Muscle of leg (tissue), 11 donors: Measurements from ENCODE around the gene TCOF1. TPM values are rescaled to one million over a fixed set of nuclear protein-coding genes. Genes with fewer than 3 reads are reported as not detected.
"Not testable (repeated sequence)": the region's sequence is repeated elsewhere in the genome, so short reads cannot be mapped to it uniquely, and the experiment has no call there.

Source experiments
- DNase-seq: peaks from one replicate; pipeline ENCODE4 v3.0.0; 2013
- H3K27ac ChIP-seq: one replicate; pipeline ENCODE4 v1.5.1; 2013; ENCODE audit warnings: mild to moderate bottlenecking, low read length, control low read depth
- H3K27me3 ChIP-seq: one replicate; pipeline ENCODE4 v1.6.1; 2013; ENCODE audit warnings: low read length; ENCODE audit not compliant: control insufficient read depth, insufficient read depth
- H3K36me3 ChIP-seq: one replicate; pipeline ENCODE4 v1.6.1; 2013; ENCODE audit warnings: low read length; ENCODE audit not compliant: control insufficient read depth, insufficient read depth
- H3K4me1 ChIP-seq: one replicate; pipeline ENCODE4 v1.6.1; 2013; ENCODE audit warnings: low read length; ENCODE audit not compliant: control insufficient read depth, insufficient read depth
- H3K4me3 ChIP-seq: one replicate; pipeline ENCODE4 v1.5.1; 2013; ENCODE audit warnings: low read length, control low read depth
- H3K9me3 ChIP-seq: replicated peaks from 2 replicates; pipeline ENCODE4 v1.6.1; 2013; ENCODE audit warnings: low read depth, low read length; ENCODE audit not compliant: control insufficient read depth
- WGBS: methylation state at CpG from one replicate; pipeline ENCODE4 v1.1.5; 2013; ENCODE audit warnings: missing lambda C conversion rate; ENCODE audit not compliant: insufficient coverage; 5-methylcytosine and 5-hydroxymethylcytosine counted together
- polyA plus RNA-seq, 8 donors: library from polyadenylated mRNA; unstranded; fragments of 120-200 nt; gene quantifications; one replicate each; pipeline versions ENCODE4 v1.2.1 to v1.2.3, GENCODE V29; 2013; ENCODE audit warnings: inconsistent platforms in 1 of 8, low replicate concordance in 1 of 8; ENCODE audit not compliant: insufficient read length in 8 of 8, insufficient read depth in 1 of 8
- total RNA-seq: library from RNA; stranded (reverse); fragments of 120-200 nt; gene quantifications from one replicate; pipeline ENCODE4 v1.2.4, GENCODE V29; 2013

TCOF1 gene
- total and polyA plus RNA-seq, 9 donors, result 12.6 to 26.1 (median 22.5) TPM

GRCh38 chr5:150409638-150410523 lies 52.4 kb downstream of the TCOF1 start:
- Histone ChIP-seq H3K4me3 (peak overlapping the region; percentile 33), H3K36me3 (peaks cover 6% of the 10 kb centered on the region), H3K27ac (peak overlapping the region; percentile 92), H3K9me3 (no peaks in the 10 kb centered on the region), H3K4me1 (peaks cover 19% of the 10 kb centered on the region), H3K27me3 (peaks cover 3% of the 10 kb centered on the region)
- 15% methylated on average over 8 of the region's 15 CpGs for WGBS
- peak; percentile 93 for DNase-seq

- Histone ChIP-seq H3K4me3 (peak overlapping the region; percentile 46), H3K4me1 (peaks cover 19% of the 10 kb centered on the region), H3K27ac (peak overlapping the region; percentile 92), H3K9me3 (no peaks in the 10 kb centered on the region), H3K27me3 (peaks cover 3% of the 10 kb centered on the region), H3K36me3 (no peaks in the 10 kb centered on the region)
- peak; percentile 93 for DNase-seq
- no CpG with 5 or more reads among the region's 4 CpGs for WGBS
Observed at GRCh38 chr5:150410524-150411244, 53.2 kb downstream of the TCOF1 start.

- Histone ChIP-seq H3K9me3 (no peaks in the 10 kb centered on the region), H3K36me3 (no peaks in the 10 kb centered on the region), H3K27me3 (peaks cover 3% of the 10 kb centered on the region), H3K27ac (peak overlapping the region; percentile 92), H3K4me3 (peak overlapping the region; percentile 46), H3K4me1 (peaks cover 19% of the 10 kb centered on the region)
- DNase-seq, result peak; percentile 37
- WGBS, result 95% methylated on average over 2 of the region's 5 CpGs
Observed at GRCh38 chr5:150411245-150411979, 53.9 kb downstream of the TCOF1 start.

- peaks cover 19% of the 10 kb centered on the region for H3K4me1 ChIP-seq
- H3K9me3 ChIP-seq, result no peaks in the 10 kb centered on the region
- DNase-seq, result peak; percentile 81
- H3K27me3 ChIP-seq, result peaks cover 3% of the 10 kb centered on the region
- H3K4me3 ChIP-seq, result peak within 1 kb of the TSS; percentile 46
- H3K36me3 ChIP-seq, result no peaks in the 10 kb centered on the region
- peak within 1 kb of the TSS; percentile 92 for H3K27ac ChIP-seq
- 15% methylated on average over 14 of the region's 20 CpGs for WGBS
Observed at GRCh38 chr5:150412319-150413175, 55.0 kb downstream of the TCOF1 start, which contains the start of gene CD74. TSS of gene CD74 (minus strand) at chr5:150412910. CDS start at chr5:150412749, 161 bp downstream.

GRCh38 chr5:150413176-150413901 lies 55.8 kb downstream of the TCOF1 start:
- H3K4me3 ChIP-seq, result no peak overlapping the region
- DNase-seq, result no peak
- H3K9me3 ChIP-seq, result no peaks in the 10 kb centered on the region
- H3K4me1 ChIP-seq, result peaks cover 19% of the 10 kb centered on the region
- H3K27me3 ChIP-seq, result peaks cover 3% of the 10 kb centered on the region
- H3K27ac ChIP-seq, result peak overlapping the region; percentile 92
- H3K36me3 ChIP-seq, result no peaks in the 10 kb centered on the region
- 60% methylated on average over 4 of the region's 12 CpGs for WGBS

GRCh38 chr5:150413902-150414790 lies 56.6 kb downstream of the TCOF1 start:
- H3K4me3 ChIP-seq, H3K9me3 ChIP-seq, DNase-seq, H3K27me3 ChIP-seq, H3K36me3 ChIP-seq: not testable (repeated sequence)
- Histone ChIP-seq H3K4me1 (peaks cover 19% of the 10 kb centered on the region), H3K27ac (peak overlapping the region; percentile 92)
- WGBS, result 91% methylated on average over 12 of the region's 16 CpGs

GRCh38 chr5:150419630-150420270 lies 62.3 kb downstream of the TCOF1 start:
- WGBS, result 46% methylated on average over 2 of the region's 7 CpGs
- Histone ChIP-seq H3K27ac (no peak overlapping the region), H3K9me3 (no peaks in the 10 kb centered on the region), H3K4me1 (no peaks in the 10 kb centered on the region), H3K4me3 (no peak overlapping the region), H3K27me3 (no peaks in the 10 kb centered on the region), H3K36me3 (no peaks in the 10 kb centered on the region)
- no peak for DNase-seq

- Histone ChIP-seq H3K36me3 (no peaks in the 10 kb centered on the region), H3K27ac (no peak overlapping the region), H3K4me3 (no peak overlapping the region), H3K9me3 (no peaks in the 10 kb centered on the region), H3K4me1 (no peaks in the 10 kb centered on the region), H3K27me3 (no peaks in the 10 kb centered on the region)
- DNase-seq, result no peak
- WGBS, result no CpG with 5 or more reads among the region's 4 CpGs
Observed at GRCh38 chr5:150422075-150422474, 64.6 kb downstream of the TCOF1 start.
